ENCODE results near the gene PRSS35. TPM values are rescaled to one million over a fixed set of nuclear protein-coding genes. Genes with fewer than 3 reads are reported as not detected.

The PRSS35 gene
- total RNA-seq, 1 experiment from 2014 or later: 1.7 TPM

DNA sequence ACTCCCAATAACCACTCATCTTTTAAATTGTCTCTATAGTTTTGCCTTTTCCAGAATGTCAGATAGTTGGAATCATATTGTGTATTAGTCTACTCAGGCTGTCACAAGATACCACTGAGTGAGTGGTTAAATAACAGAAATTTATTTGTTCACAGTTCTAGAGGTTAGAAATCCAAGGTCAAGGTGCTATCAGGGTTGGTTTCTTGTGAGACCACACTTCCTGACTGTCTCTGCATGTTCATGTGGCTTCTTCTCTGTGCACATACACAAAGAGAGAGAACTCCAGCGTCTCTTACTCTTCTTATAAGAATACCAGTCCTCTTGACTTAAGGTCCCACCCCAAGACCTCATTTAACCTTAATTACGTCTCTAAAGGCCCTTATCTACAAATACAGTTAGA, 23.9 kb upstream of the PRSS35 start:
- no peak overlapping the region for H3K4me2 ChIP-seq (ENCODE audit: insufficient read depth, insufficient read length, low read length)
- no peak overlapping the region for H4K8ac ChIP-seq (replicated peaks; ENCODE audit: insufficient read length, low read depth, low read length)
- no peaks in the 10 kb centered on the region for H3K79me2 ChIP-seq (ENCODE audit: insufficient read depth, low read length)
- DNase-seq: no peak
- H4K91ac ChIP-seq (ENCODE audit: insufficient read length, low read depth, low read length): no peak overlapping the region
- no CpG with 5 or more reads among the region's 2 CpGs for WGBS (ENCODE audit: extremely low coverage, insufficient read length, low lambda C conversion rate)
- Mint-ChIP-seq H3K36me3 (ENCODE audit: insufficient read depth in 1 of 3, low read depth in 3 of 3) (no peaks in the 10 kb centered on the region), H3K27ac (no peak overlapping the region), H3K4me3 (no peak overlapping the region), H3K4me1 (peaks cover 0 to 9% of the 10 kb centered on the region in 2 experiments; a peak in 3 of 4 replicates), H3K9me3 (no peaks in the 10 kb centered on the region; a peak in 1 of 5 replicates), H3K27me3 (ENCODE audit: low read depth) (no peaks in the 10 kb centered on the region)
- H3K4me1 ChIP-seq (ENCODE audit: insufficient read depth, low read length): no peaks in the 10 kb centered on the region
- H2BK20ac ChIP-seq (ENCODE audit: low read depth, low read length, poor library complexity, severe bottlenecking): no peak overlapping the region
- H3K79me1 ChIP-seq (ENCODE audit: insufficient read depth, low read depth, low read length, poor library complexity, severe bottlenecking): no peaks in the 10 kb centered on the region
- TF ChIP-seq, protein P1, sequence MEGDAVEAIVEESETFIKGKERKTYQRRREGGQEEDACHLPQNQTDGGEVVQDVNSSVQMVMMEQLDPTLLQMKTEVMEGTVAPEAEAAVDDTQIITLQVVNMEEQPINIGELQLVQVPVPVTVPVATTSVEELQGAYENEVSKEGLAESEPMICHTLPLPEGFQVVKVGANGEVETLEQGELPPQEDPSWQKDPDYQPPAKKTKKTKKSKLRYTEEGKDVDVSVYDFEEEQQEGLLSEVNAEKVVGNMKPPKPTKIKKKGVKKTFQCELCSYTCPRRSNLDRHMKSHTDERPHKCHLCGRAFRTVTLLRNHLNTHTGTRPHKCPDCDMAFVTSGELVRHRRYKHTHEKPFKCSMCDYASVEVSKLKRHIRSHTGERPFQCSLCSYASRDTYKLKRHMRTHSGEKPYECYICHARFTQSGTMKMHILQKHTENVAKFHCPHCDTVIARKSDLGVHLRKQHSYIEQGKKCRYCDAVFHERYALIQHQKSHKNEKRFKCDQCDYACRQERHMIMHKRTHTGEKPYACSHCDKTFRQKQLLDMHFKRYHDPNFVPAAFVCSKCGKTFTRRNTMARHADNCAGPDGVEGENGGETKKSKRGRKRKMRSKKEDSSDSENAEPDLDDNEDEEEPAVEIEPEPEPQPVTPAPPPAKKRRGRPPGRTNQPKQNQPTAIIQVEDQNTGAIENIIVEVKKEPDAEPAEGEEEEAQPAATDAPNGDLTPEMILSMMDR (conservative IDR thresholded peaks at IDR 0.05): no peak
- H3K27ac ChIP-seq (ENCODE audit: insufficient read length, low read depth, low read length): no peak overlapping the region
- H3K56ac ChIP-seq (ENCODE audit: insufficient read length, low read depth, low read length): no peak overlapping the region
- H3K9ac ChIP-seq (ENCODE audit: extremely low read depth, insufficient read length, low read length): no peak overlapping the region
- no peak overlapping the region for H2BK15ac ChIP-seq (ENCODE audit: low read depth, low read length)
- H2BK120ac ChIP-seq (ENCODE audit: low read depth, low read length, poor library complexity, severe bottlenecking): no peak overlapping the region
- no peaks in the 10 kb centered on the region for H3K23me2 ChIP-seq (ENCODE audit: insufficient read length, low read depth, low read length, poor library complexity, severe bottlenecking)
- no peak overlapping the region for H2BK12ac ChIP-seq (ENCODE audit: insufficient read length, low read depth, low read length)
- no peak overlapping the region for H3K18ac ChIP-seq (ENCODE audit: insufficient read length, low read depth, low read length)
- H4K20me1 ChIP-seq (ENCODE audit: control insufficient read depth, insufficient read depth, insufficient read length): no peaks in the 10 kb centered on the region
- no peak overlapping the region for H3K14ac ChIP-seq (ENCODE audit: insufficient read depth, low read length)
- H3K4ac ChIP-seq (ENCODE audit: low read depth, low read length): no peak overlapping the region
- H2AFZ ChIP-seq (ENCODE audit: low read length): no peak overlapping the region
- H3K27me3 ChIP-seq (ENCODE audit: insufficient read depth, low read length): no peaks in the 10 kb centered on the region
- no peak overlapping the region for H2BK5ac ChIP-seq (ENCODE audit: insufficient read length, low read length)
- H3K23ac ChIP-seq (ENCODE audit: insufficient read length, low read depth, low read length): no peak overlapping the region
- no peak overlapping the region for H2AK5ac ChIP-seq (ENCODE audit: insufficient read length, low read length)
- H4K5ac ChIP-seq (ENCODE audit: insufficient read length, low read depth, low read length): no peak overlapping the region
- H3T11ph ChIP-seq (ENCODE audit: low read length): no peak overlapping the region
- no peaks in the 10 kb centered on the region for H3K9me3 ChIP-seq (ENCODE audit: control insufficient read depth, low read depth, low read length)
